HL-60/S4 treated with phorbol 12-myristate 13-acetate at 8.2 ng/mL for 4 days and 3 days (cell line): ENCODE data around the gene SRSF6.
"Not testable (repeated sequence)": the region's sequence is repeated elsewhere in the genome, so short reads cannot be mapped to it uniquely, and the experiment has no call there.

ENCODE experiments used
- in situ Hi-C: fragments of 300-500 bp; cut with MboI; formaldehyde crosslinking; loops from 2 replicates; pipeline ENCODE4 v1.15.0; 2022; ENCODE audit warnings: low sequenced_read_pairs

SRSF6 gene

GRCh38 chr20:43448431-43448747 is 9.3 kb upstream of the SRSF6 start:
- in situ Hi-C loops: not testable (repeated sequence)

GRCh38 chr20:43448748-43449535 is 8.8 kb upstream of the SRSF6 start:
- in situ Hi-C loops: no loop called here

- in situ Hi-C loops: loop anchor here (10.0 kb wide), 1 partner anchor 644 kb away; no protein-coding TSS in a partner anchor
Measured at GRCh38 chr20:43450841-43451799, 6.6 kb upstream of the SRSF6 start.

- in situ Hi-C loops: loop anchor here (10.0 kb wide), 1 partner anchor 642 kb away; no protein-coding TSS in a partner anchor
Measured at GRCh38 chr20:43452404-43453126, 5.1 kb upstream of the SRSF6 start.

GRCh38 chr20:43456252-43456651 is 1.4 kb upstream of the SRSF6 start:
- in situ Hi-C loops: loop anchor here (10.0 kb wide), 1 partner anchor 639 kb away; no protein-coding TSS in a partner anchor

GRCh38 chr20:43456809-43457639 is 672 bp upstream of the SRSF6 start:
- in situ Hi-C loops: loop anchor here (10.0 kb wide), 1 partner anchor 638 kb away; no protein-coding TSS in a partner anchor

GRCh38 chr20:43458422-43458924 is 777 bp downstream of the SRSF6 start:
- in situ Hi-C loops: loop anchor here (10.0 kb wide), 1 partner anchor 636 kb away; no protein-coding TSS in a partner anchor

- in situ Hi-C loops: loop anchor here (10.0 kb wide), 1 partner anchor 636 kb away; no protein-coding TSS in a partner anchor
Measured at GRCh38 chr20:43459022-43459942, 1.6 kb downstream of the SRSF6 start.

- in situ Hi-C loops: no loop called here
Measured at GRCh38 chr20:43460172-43460829, 2.6 kb downstream of the SRSF6 start.

GRCh38 chr20:43460830-43461200 is 3.1 kb downstream of the SRSF6 start:
- in situ Hi-C loops: no loop called here

- in situ Hi-C loops: no loop called here
Measured at GRCh38 chr20:43461894-43462659, 4.4 kb downstream of the SRSF6 start.

GRCh38 chr20:43462660-43463526 is 5.2 kb downstream of the SRSF6 start:
- in situ Hi-C loops: no loop called here

- in situ Hi-C loops: no loop called here
Measured at GRCh38 chr20:43463527-43464218, 6.0 kb downstream of the SRSF6 start.

GRCh38 chr20:43464219-43464790 is 6.6 kb downstream of the SRSF6 start:
- in situ Hi-C loops: no loop called here

GRCh38 chr20:43465625-43465943 is 7.9 kb downstream of the SRSF6 start:
- in situ Hi-C loops: no loop called here

- in situ Hi-C loops: no loop called here
Measured at GRCh38 chr20:43467589-43467988, 9.9 kb downstream of the SRSF6 start.
